ENCODE measurements around the gene OBSCN. TPM values are rescaled to one million over a fixed set of nuclear protein-coding genes. Genes with fewer than 3 reads are reported as not detected.
A peak's percentile ranks its signal among the peaks of the same experiment; 100 is the strongest.

Gene OBSCN
- total and polyA plus RNA-seq, 11 donors, result 155 to 524 (median 354) TPM

DNA sequence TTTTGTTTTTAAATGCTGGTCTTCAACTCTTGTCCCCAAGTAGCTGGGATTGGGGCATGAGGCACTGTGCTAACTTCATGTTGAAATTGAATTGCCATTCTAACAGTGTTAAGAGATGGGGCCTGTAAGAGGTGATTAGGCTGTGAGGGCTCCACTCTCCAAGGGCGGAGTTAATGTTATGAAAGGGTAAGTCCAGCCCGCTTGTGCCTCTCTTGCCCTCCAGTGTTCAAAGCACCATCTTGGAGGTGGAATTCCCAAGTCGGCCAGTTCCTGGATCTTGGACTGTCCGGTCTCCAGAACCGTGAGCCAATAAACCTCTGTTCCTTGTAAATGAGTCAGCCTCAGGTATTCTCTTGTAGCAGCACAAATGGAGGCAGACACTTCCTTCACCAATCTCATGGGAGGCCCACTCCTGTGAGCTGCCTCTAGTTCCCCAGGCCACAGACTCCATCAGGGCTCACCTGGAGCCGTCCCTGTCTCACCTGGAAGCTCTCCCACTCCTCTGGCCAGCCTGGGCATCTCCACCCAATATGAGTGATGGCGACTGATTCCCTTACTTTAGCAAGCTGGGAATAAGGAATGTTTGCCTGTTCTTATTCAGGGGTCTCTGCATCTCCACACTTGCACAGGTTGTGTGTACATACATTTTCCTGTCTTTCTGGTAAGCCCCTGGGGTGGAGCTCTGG lies 26.7 kb upstream of the OBSCN start:
- H3K4me3 ChIP-seq, result no peak overlapping the region
- DNase-seq (no peak), ATAC-seq (no peak)
- H3K9me3 ChIP-seq, result no peaks in the 10 kb centered on the region
- peaks cover 0 to 13% (median 5%) of the 10 kb centered on the region in 12 donors for H3K4me1 ChIP-seq
- TF ChIP-seq POLR2A (IDR thresholded peaks at IDR 0.05), result no peak
- TF ChIP-seq, protein P1, sequence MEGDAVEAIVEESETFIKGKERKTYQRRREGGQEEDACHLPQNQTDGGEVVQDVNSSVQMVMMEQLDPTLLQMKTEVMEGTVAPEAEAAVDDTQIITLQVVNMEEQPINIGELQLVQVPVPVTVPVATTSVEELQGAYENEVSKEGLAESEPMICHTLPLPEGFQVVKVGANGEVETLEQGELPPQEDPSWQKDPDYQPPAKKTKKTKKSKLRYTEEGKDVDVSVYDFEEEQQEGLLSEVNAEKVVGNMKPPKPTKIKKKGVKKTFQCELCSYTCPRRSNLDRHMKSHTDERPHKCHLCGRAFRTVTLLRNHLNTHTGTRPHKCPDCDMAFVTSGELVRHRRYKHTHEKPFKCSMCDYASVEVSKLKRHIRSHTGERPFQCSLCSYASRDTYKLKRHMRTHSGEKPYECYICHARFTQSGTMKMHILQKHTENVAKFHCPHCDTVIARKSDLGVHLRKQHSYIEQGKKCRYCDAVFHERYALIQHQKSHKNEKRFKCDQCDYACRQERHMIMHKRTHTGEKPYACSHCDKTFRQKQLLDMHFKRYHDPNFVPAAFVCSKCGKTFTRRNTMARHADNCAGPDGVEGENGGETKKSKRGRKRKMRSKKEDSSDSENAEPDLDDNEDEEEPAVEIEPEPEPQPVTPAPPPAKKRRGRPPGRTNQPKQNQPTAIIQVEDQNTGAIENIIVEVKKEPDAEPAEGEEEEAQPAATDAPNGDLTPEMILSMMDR (IDR thresholded peaks at IDR 0.05), result no peak
- peaks cover 0 to 6% (median 0%) of the 10 kb centered on the region in 9 donors for H3K36me3 ChIP-seq
- 94 to 98% (median 95%) methylated on average over 7 of the region's 7 CpGs for WGBS, 4 donors
- H3K27ac ChIP-seq, result no peak overlapping the region
- intact Hi-C loops (cut with DNase I), result no loop called here
- H3K27me3 ChIP-seq, result no peaks in the 10 kb centered on the region

DNA sequence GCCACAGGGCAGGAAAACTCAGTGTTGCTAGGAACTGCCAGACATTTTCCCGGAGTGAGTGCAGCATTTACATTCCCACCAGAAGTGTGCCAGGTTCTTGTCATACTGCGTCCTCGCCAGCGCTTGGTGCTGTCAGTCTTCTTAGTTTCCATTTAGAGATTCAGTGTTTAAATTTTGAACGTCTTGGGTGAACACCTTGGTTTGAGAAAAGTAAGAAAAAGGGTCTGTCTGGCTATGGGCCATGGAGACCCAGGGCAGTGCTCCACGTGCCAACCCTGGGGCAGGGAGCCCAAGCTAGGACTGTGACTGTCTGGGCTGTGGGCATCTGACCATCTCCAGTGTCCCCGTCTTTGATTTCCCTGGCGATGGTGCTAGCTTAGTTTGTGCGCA lies 26.2 kb upstream of the OBSCN start:
- H3K4me3 ChIP-seq, result no peak overlapping the region
- TF ChIP-seq POLR2A (IDR thresholded peaks at IDR 0.05), result no peak
- TF ChIP-seq, protein P1 (IDR thresholded peaks at IDR 0.05), result no peak
- H3K9me3 ChIP-seq, result no peaks in the 10 kb centered on the region
- ATAC-seq, result peak in 1 of 4 donors; percentile 28
- intact Hi-C loops (cut with DNase I), result no loop called here
- H3K36me3 ChIP-seq, result peaks cover 0 to under 1% (median 0%) of the 10 kb centered on the region in 9 donors
- H3K27me3 ChIP-seq, result no peaks in the 10 kb centered on the region
- DNase-seq, result no peak
- H3K4me1 ChIP-seq, result peaks cover 0 to 13% (median 2%) of the 10 kb centered on the region in 12 donors
- WGBS, 4 donors, result 88 to 92% (median 90%) methylated on average over 9 of the region's 9 CpGs
- H3K27ac ChIP-seq, result no peak overlapping the region

DNA sequence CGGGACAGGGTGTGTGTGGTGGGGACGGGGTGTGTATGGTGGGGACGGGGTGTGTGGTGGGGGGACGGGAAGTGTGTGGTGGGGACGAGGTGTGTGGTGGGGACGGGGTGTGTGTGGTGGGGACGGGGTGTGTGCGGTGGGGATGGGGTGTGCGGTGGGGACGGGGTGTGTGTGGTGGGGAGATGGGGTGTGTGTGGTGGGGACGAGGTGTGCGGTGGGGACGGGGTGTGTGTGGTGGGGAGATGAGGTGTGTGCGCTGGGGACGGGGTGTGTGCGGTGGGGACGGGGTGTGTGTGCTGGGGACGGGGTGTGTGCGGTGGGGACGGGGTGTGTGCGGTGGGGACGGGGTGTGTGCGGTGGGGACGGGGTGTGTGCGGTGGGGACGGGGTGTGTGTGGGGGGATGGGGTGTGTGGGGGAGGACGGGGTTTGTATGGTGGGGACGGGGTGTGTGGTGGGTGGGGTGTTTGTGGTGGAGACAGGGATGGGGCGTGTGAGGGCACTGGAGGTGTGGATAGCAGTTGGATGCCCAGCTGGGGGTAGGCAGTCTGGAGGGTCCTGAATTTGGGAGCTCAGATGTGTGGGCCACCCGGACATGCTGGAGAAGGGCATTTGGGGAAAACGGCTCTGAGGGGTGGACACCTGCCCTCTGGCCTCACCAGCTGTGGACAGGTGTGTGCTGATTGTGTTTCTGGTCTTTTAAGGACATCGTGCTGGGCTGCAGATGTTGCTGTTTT lies 25.4 kb upstream of the OBSCN start:
- H3K9me3 ChIP-seq, result no peaks in the 10 kb centered on the region
- WGBS, 4 donors, result 92 to 95% (median 94%) methylated on average over 30 to 32 of the region's 32 CpGs
- no peak for ATAC-seq
- no peaks in the 10 kb centered on the region for H3K36me3 ChIP-seq
- H3K4me3 ChIP-seq, result no peak overlapping the region
- H3K27me3 ChIP-seq, result no peaks in the 10 kb centered on the region
- peaks cover 0 to 13% (median 0%) of the 10 kb centered on the region in 12 donors for H3K4me1 ChIP-seq
- no peak overlapping the region for H3K27ac ChIP-seq
- TF ChIP-seq, protein P1 (IDR thresholded peaks at IDR 0.05), result no peak
- TF ChIP-seq POLR2A (IDR thresholded peaks at IDR 0.05), result no peak
- no peak for DNase-seq
- intact Hi-C loops (cut with DNase I), result no loop called here

DNA sequence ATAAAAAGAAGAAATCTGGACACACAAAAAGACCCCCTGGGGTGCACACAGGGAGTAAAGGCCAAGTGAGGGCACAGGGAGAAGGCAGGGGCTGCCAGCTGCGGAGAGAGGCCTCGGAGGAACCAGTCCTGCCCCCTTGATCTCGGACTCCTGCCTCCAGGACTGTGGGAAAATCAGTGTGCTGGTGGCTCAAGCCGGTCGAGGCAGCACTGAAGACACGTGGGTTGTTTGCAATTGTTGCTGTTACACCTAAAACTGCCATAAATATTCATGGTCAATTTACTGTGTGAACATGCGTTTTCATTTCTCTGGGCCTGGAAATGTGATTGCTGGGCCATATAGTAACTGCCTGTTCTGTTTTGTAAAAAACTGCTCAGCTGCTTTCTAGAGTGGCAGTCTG lies 23.7 kb upstream of the OBSCN start:
- intact Hi-C loops (cut with DNase I), result no loop called here

More for the DNA sequence above, 23.7 kb upstream of the OBSCN start:
- Histone ChIP-seq H3K27ac (no peak overlapping the region), H3K4me3 (no peak overlapping the region), H3K36me3 (no peaks in the 10 kb centered on the region), H3K4me1 (peaks cover 0 to 2% (median 0%) of the 10 kb centered on the region in 12 donors), H3K27me3 (no peaks in the 10 kb centered on the region), H3K9me3 (peaks cover 0 to 10% (median 2%) of the 10 kb centered on the region in 12 donors)
- 82 to 88% (median 85%) methylated on average over 7 of the region's 7 CpGs for WGBS, 4 donors
- DNase-seq, result no peak
- TF ChIP-seq, protein P1 (IDR thresholded peaks at IDR 0.05), result no peak
- no peak for TF ChIP-seq POLR2A (IDR thresholded peaks at IDR 0.05)
- ATAC-seq, result no peak

Measured in heart left ventricle (tissue), 16 donors.